DMS114 treated with DMSO at 0.1 percent for 48 hours (cell line): ENCODE results near the gene RASAL3.
"Not testable (repeated sequence)": the region's sequence is repeated elsewhere in the genome, so short reads cannot be mapped to it uniquely, and the experiment has no call there.

Experiments used
- DNase-seq: peaks from one replicate; lab custom pipeline; 2025; ENCODE audit not compliant: unreplicated experiment; lab: John Stamatoyannopoulos, UW

Gene RASAL3

GRCh38 chr19:15475169-15475568 is 10.8 kb upstream of the RASAL3 start:
- no peak for DNase-seq

GRCh38 chr19:15473821-15474220 is 9.5 kb upstream of the RASAL3 start:
- DNase-seq = not testable (repeated sequence)

GRCh38 chr19:15471639-15472101 is 7.3 kb upstream of the RASAL3 start:
- no peak for DNase-seq

GRCh38 chr19:15469513-15470297 is 5.4 kb upstream of the RASAL3 start:
- peak; percentile 46 for DNase-seq

GRCh38 chr19:15468675-15469512 is 4.5 kb upstream of the RASAL3 start:
- no peak for DNase-seq

GRCh38 chr19:15467734-15468214 is 3.4 kb upstream of the RASAL3 start:
- DNase-seq = no peak

GRCh38 chr19:15466851-15467733 is 2.7 kb upstream of the RASAL3 start:
- DNase-seq = no peak

GRCh38 chr19:15463861-15464371 is 428 bp downstream of the RASAL3 start:
- DNase-seq = no peak

GRCh38 chr19:15461694-15462093 is 2.6 kb downstream of the RASAL3 start:
- DNase-seq = no peak

GRCh38 chr19:15457701-15458484 is 6.5 kb downstream of the RASAL3 start:
- DNase-seq = no peak

- DNase-seq = no peak
Observed at GRCh38 chr19:15456871-15457700, 7.3 kb downstream of the RASAL3 start.

- DNase-seq = no peak
Observed at GRCh38 chr19:15456441-15456840, 7.9 kb downstream of the RASAL3 start.

GRCh38 chr19:15455996-15456395 is 8.3 kb downstream of the RASAL3 start:
- DNase-seq = no peak

- no peak for DNase-seq
Observed at GRCh38 chr19:15453906-15454860, 10.2 kb downstream of the RASAL3 start.

- no peak for DNase-seq
Observed at GRCh38 chr19:15453091-15453578, 11.2 kb downstream of the RASAL3 start.

GRCh38 chr19:15452111-15453047 is 12.0 kb downstream of the RASAL3 start:
- peak; percentile 40 for DNase-seq

- DNase-seq = no peak
Observed at GRCh38 chr19:15450528-15450890, 13.8 kb downstream of the RASAL3 start.
